Trophoblast cell (in vitro differentiated cells and primary cell): ENCODE results near the gene MFSD6.

Experiments used
- DNase-seq, 2 donors: peaks; one replicate each; pipeline ENCODE4 v3.0.0-alpha.2; 2016
- H2AFZ ChIP-seq: 2 replicates; pipeline ENCODE4 v1.6.1; 2013; ENCODE audit warnings: low read length, moderate library complexity, mild to moderate bottlenecking; ENCODE audit not compliant: insufficient read depth, poor library complexity
- H2AK5ac ChIP-seq: 2 replicates; pipeline ENCODE4 v1.6.1; 2013; ENCODE audit warnings: mild to moderate bottlenecking, low read length
- H2BK120ac ChIP-seq: 2 replicates; pipeline ENCODE4 v1.6.1; 2013; ENCODE audit warnings: low read length, mild to moderate bottlenecking, moderate library complexity; ENCODE audit not compliant: insufficient read depth, poor library complexity
- H2BK12ac ChIP-seq: 2 replicates; pipeline ENCODE4 v1.6.1; 2013; ENCODE audit warnings: mild to moderate bottlenecking, low read length, moderate library complexity
- H2BK5ac ChIP-seq: 2 replicates; pipeline ENCODE4 v1.6.1; 2013; ENCODE audit warnings: low read length, low read depth, moderate library complexity, mild to moderate bottlenecking; ENCODE audit not compliant: poor library complexity
- H3K14ac ChIP-seq: 2 replicates; pipeline ENCODE4 v1.6.1; 2013; ENCODE audit warnings: mild to moderate bottlenecking, low read length
- H3K18ac ChIP-seq: 2 replicates; pipeline ENCODE4 v1.6.1; 2013; ENCODE audit warnings: mild to moderate bottlenecking, low read length
- H3K23ac ChIP-seq: 2 replicates; pipeline ENCODE4 v1.6.1; 2013; ENCODE audit warnings: low read length
- H3K27ac ChIP-seq: 2 replicates; pipeline ENCODE4 v1.5.1; 2013; ENCODE audit warnings: low read depth, mild to moderate bottlenecking, inconsistent platforms, low read length, moderate library complexity
- H3K27me3 ChIP-seq: 2 replicates; pipeline ENCODE4 v1.6.1; 2013; ENCODE audit warnings: inconsistent platforms, mild to moderate bottlenecking, low read length, moderate library complexity; ENCODE audit not compliant: insufficient read depth
- H3K36me3 ChIP-seq, 2 experiments: 1 replicate in 1 of 2; 2 replicates in 1 of 2; pipeline ENCODE4 v1.6.1; 2013; ENCODE audit warnings: low read length in 2 of 2, mild to moderate bottlenecking in 2 of 2, moderate library complexity in 1 of 2; ENCODE audit not compliant: insufficient read depth in 2 of 2, control insufficient read depth in 1 of 2
- H3K4ac ChIP-seq: 2 replicates; pipeline ENCODE4 v1.6.1; 2013; ENCODE audit warnings: low read depth, mild to moderate bottlenecking, low read length, moderate library complexity
- H3K4me1 ChIP-seq, 2 experiments: 1 replicate in 1 of 2; 2 replicates in 1 of 2; pipeline ENCODE4 v1.6.1; 2013; ENCODE audit warnings: low read length in 2 of 2, mild to moderate bottlenecking in 2 of 2, moderate library complexity in 1 of 2; ENCODE audit not compliant: insufficient read depth in 2 of 2, control insufficient read depth in 1 of 2
- H3K4me2 ChIP-seq: 2 replicates; pipeline ENCODE4 v1.6.1; 2013; ENCODE audit warnings: inconsistent platforms, mild to moderate bottlenecking, low read length, moderate library complexity
- H3K4me3 ChIP-seq: 2 replicates; pipeline ENCODE4 v1.5.1; 2013; ENCODE audit warnings: mild to moderate bottlenecking, low read depth, low read length, inconsistent platforms
- H3K79me1 ChIP-seq: one replicate; pipeline ENCODE4 v1.6.1; 2013; ENCODE audit warnings: low read length
- H3K79me2 ChIP-seq: 2 replicates; pipeline ENCODE4 v1.6.1; 2013; ENCODE audit warnings: low read length, mild to moderate bottlenecking; ENCODE audit not compliant: control insufficient read depth, insufficient read depth, poor library complexity
- H3K9ac ChIP-seq: 2 replicates; pipeline ENCODE4 v1.6.1; 2013; ENCODE audit warnings: mild to moderate bottlenecking, low read length
- H3K9me3 ChIP-seq: 2 replicates; pipeline ENCODE4 v1.6.1; 2013; ENCODE audit warnings: low read depth, mild to moderate bottlenecking, control low read depth, inconsistent platforms, low read length; ENCODE audit not compliant: insufficient read depth
- H4K12ac ChIP-seq: 2 replicates; pipeline ENCODE4 v1.6.1; 2013; ENCODE audit warnings: low read depth, mild to moderate bottlenecking, low read length, moderate library complexity
- H4K8ac ChIP-seq: 2 replicates; pipeline ENCODE4 v1.6.1; 2013; ENCODE audit warnings: low read depth, mild to moderate bottlenecking, low read length, moderate library complexity
- H4K91ac ChIP-seq: one replicate; pipeline ENCODE4 v1.6.1; 2013; ENCODE audit warnings: low read depth, mild to moderate bottlenecking, low read length, moderate library complexity
- WGBS: extraction: QIAGEN DNeasy Blood & Tissue Kit; methylation state at CpG from one replicate; pipeline ENCODE4 v1.1.7; 2013; ENCODE audit warnings: missing lambda C conversion rate; ENCODE audit not compliant: insufficient read length, insufficient coverage; ENCODE audit errors: extremely low coverage; 5-methylcytosine and 5-hydroxymethylcytosine counted together

MFSD6 gene

GRCh38 chr2:190499273-190499672, 91.1 kb downstream of the MFSD6 start:
- Histone ChIP-seq H3K4me1 (peaks cover 3 to 5% of the 10 kb centered on the region in 2 experiments), H3K27ac (no peak overlapping the region), H3K14ac (no peak overlapping the region), H3K9me3 (no peaks in the 10 kb centered on the region), H3K4ac (no peak overlapping the region), H4K8ac (no peak overlapping the region), H2BK120ac (no peak overlapping the region), H3K27me3 (no peaks in the 10 kb centered on the region), H2BK5ac (no peak overlapping the region), H4K91ac (no peak overlapping the region), H3K79me2 (no peaks in the 10 kb centered on the region), H3K4me3 (no peak overlapping the region), H3K79me1 (peaks cover 3% of the 10 kb centered on the region), H3K18ac (no peak overlapping the region), H2BK12ac (no peak overlapping the region), H3K4me2 (no peak overlapping the region), H4K12ac (no peak overlapping the region), H2AFZ (no peak overlapping the region), H3K9ac (no peak overlapping the region), H3K23ac (no peak overlapping the region), H2AK5ac (no peak overlapping the region), H3K36me3 (no peaks in the 10 kb centered on the region)
- WGBS = no CpG with 5 or more reads among the region's 1 CpG
- DNase-seq = no peak

GRCh38 chr2:190500054-190500502, 91.9 kb downstream of the MFSD6 start:
- Histone ChIP-seq H3K4me2 (no peak overlapping the region), H3K36me3 (no peaks in the 10 kb centered on the region), H3K79me2 (no peaks in the 10 kb centered on the region), H2BK120ac (peak overlapping the region; percentile 38), H3K27ac (no peak overlapping the region), H3K4me1 (peaks cover 3 to 5% of the 10 kb centered on the region in 2 experiments), H3K14ac (peak overlapping the region; percentile 66), H4K8ac (peak overlapping the region; percentile 27), H3K18ac (peak overlapping the region; percentile 43), H3K4ac (peak overlapping the region; percentile 12), H3K27me3 (no peaks in the 10 kb centered on the region), H3K9me3 (no peaks in the 10 kb centered on the region), H2AFZ (peak overlapping the region; percentile 25), H4K12ac (peak overlapping the region; percentile 85), H2BK5ac (no peak overlapping the region), H3K9ac (no peak overlapping the region), H2BK12ac (no peak overlapping the region), H4K91ac (peak overlapping the region; percentile 13), H3K23ac (no peak overlapping the region), H3K79me1 (peaks cover 3% of the 10 kb centered on the region), H2AK5ac (peak overlapping the region; percentile 87), H3K4me3 (no peak overlapping the region)
- no peak for DNase-seq
- WGBS = no CpG with 5 or more reads among the region's 7 CpGs

- Histone ChIP-seq H3K23ac (no peak overlapping the region), H3K79me2 (no peaks in the 10 kb centered on the region), H2BK12ac (no peak overlapping the region), H3K9me3 (no peaks in the 10 kb centered on the region), H3K27ac (no peak overlapping the region), H4K12ac (no peak overlapping the region), H4K91ac (no peak overlapping the region), H3K4me2 (no peak overlapping the region), H3K4me1 (peaks cover 3 to 5% of the 10 kb centered on the region in 2 experiments), H3K9ac (no peak overlapping the region), H2BK120ac (no peak overlapping the region), H3K27me3 (no peaks in the 10 kb centered on the region), H3K18ac (no peak overlapping the region), H2AK5ac (no peak overlapping the region), H3K14ac (no peak overlapping the region), H4K8ac (no peak overlapping the region), H2AFZ (no peak overlapping the region), H3K79me1 (peaks cover 3% of the 10 kb centered on the region), H2BK5ac (no peak overlapping the region), H3K4ac (no peak overlapping the region), H3K36me3 (no peaks in the 10 kb centered on the region), H3K4me3 (no peak overlapping the region)
- WGBS = no CpG with 5 or more reads among the region's 5 CpGs
- DNase-seq = no peak
These were observed 93.1 kb downstream of the MFSD6 start for GRCh38 chr2:190501231-190501630.

GRCh38 chr2:190501702-190502407, 93.7 kb downstream of the MFSD6 start:
- H3K18ac ChIP-seq = no peak overlapping the region
- WGBS = no CpG with 5 or more reads among the region's 3 CpGs
- no peak overlapping the region for H3K4me3 ChIP-seq
- no peaks in the 10 kb centered on the region for H3K79me2 ChIP-seq
- H2AFZ ChIP-seq = no peak overlapping the region
- no peaks in the 10 kb centered on the region for H3K9me3 ChIP-seq
- H3K9ac ChIP-seq = no peak overlapping the region
- H3K27ac ChIP-seq = no peak overlapping the region
- H2BK120ac ChIP-seq = no peak overlapping the region
- peaks cover 3% of the 10 kb centered on the region for H3K79me1 ChIP-seq
- DNase-seq = no peak
- H3K14ac ChIP-seq = no peak overlapping the region
- H3K36me3 ChIP-seq = no peaks in the 10 kb centered on the region
- H2BK5ac ChIP-seq = peak overlapping the region; percentile 10
- peaks cover 3 to 5% of the 10 kb centered on the region in 2 experiments for H3K4me1 ChIP-seq
- no peaks in the 10 kb centered on the region for H3K27me3 ChIP-seq
- no peak overlapping the region for H4K12ac ChIP-seq
- no peak overlapping the region for H3K4me2 ChIP-seq
- no peak overlapping the region for H4K91ac ChIP-seq
- H2BK12ac ChIP-seq = no peak overlapping the region
- H3K23ac ChIP-seq = no peak overlapping the region
- no peak overlapping the region for H4K8ac ChIP-seq
- H2AK5ac ChIP-seq = no peak overlapping the region
- no peak overlapping the region for H3K4ac ChIP-seq
